ENCODE measurements around the gene WFDC10B. TPM values are rescaled to one million over a fixed set of nuclear protein-coding genes. Genes with fewer than 3 reads are reported as not detected.
"Not testable (repeated sequence)": the region's sequence is repeated elsewhere in the genome, so short reads cannot be mapped to it uniquely, and the experiment has no call there.

WFDC10B gene
- total RNA-seq, 1 donor from 2014 or later = not detected

DNA sequence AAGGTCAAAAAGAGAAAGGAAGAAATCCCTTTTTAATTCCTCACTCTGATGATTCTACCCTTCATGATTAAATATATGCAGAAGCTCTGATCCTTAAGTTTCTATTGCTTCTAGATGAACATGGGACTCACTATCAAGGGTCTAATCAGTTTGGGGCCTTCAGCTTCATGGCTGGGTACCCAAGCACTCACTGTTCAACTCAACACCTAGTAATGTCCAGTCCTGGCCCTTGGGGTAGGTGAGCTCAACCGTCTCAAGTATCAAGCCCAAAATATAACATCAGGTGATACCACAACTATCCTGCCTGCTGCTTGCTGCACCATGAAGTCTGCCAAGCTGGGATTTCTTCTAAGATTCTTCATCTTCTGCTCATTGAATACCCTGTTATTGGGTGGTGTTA lies 17.2 kb upstream of the WFDC10B start, which contains the start of gene SPINT4:
Gene SPINT4 (plus strand): TSS at position 301 of the 400 bp plus-strand sequence. CDS start 21 bp downstream, at position 322.
- Mint-ChIP-seq H3K4me1 (ENCODE audit: low read depth, unreplicated experiment) (no peaks in the 10 kb centered on the region), H3K27me3 (ENCODE audit: unreplicated experiment) (no peaks in the 10 kb centered on the region), H3K9me3 (ENCODE audit: unreplicated experiment) (no peaks in the 10 kb centered on the region), H3K4me3 (ENCODE audit: unreplicated experiment) (no peak within 1 kb of the TSS), H3K27ac (ENCODE audit: unreplicated experiment) (no peak within 1 kb of the TSS), H3K36me3 (ENCODE audit: unreplicated experiment) (no peaks in the 10 kb centered on the region)
- TF ChIP-seq, protein P1, sequence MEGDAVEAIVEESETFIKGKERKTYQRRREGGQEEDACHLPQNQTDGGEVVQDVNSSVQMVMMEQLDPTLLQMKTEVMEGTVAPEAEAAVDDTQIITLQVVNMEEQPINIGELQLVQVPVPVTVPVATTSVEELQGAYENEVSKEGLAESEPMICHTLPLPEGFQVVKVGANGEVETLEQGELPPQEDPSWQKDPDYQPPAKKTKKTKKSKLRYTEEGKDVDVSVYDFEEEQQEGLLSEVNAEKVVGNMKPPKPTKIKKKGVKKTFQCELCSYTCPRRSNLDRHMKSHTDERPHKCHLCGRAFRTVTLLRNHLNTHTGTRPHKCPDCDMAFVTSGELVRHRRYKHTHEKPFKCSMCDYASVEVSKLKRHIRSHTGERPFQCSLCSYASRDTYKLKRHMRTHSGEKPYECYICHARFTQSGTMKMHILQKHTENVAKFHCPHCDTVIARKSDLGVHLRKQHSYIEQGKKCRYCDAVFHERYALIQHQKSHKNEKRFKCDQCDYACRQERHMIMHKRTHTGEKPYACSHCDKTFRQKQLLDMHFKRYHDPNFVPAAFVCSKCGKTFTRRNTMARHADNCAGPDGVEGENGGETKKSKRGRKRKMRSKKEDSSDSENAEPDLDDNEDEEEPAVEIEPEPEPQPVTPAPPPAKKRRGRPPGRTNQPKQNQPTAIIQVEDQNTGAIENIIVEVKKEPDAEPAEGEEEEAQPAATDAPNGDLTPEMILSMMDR (IDR thresholded peaks at IDR 0.05; ENCODE audit: partially characterized antibody, unreplicated experiment) = no peak
- DNase-seq = no peak

DNA sequence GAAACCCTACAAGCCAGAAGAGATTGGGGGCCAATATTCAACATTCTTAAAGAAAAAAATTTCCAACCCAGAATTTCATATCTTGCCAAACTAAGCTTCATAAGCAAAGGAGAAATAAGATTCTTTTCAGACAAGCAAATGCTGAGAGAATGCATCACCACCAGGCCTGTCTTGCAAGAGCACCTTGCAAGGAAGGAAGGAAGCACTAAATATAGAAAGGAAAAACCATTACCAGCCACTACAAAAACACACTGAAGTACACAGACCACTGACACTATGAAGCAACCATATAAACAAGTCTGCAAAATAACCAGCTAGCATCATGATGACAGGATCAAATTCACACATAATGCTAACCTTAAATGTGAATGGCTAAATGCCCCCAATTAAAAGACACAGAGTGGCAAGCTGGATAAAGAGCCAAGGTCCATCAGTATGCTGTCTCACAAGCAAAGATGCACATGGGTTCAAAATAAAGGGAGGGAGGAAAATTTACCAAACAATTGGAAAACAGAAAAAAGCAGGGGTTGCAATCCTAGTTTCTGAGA lies 11.4 kb upstream of the WFDC10B start:
- not testable (repeated sequence) for H3K9me3 Mint-ChIP-seq (ENCODE audit: unreplicated experiment); DNase-seq; H3K4me3 Mint-ChIP-seq (ENCODE audit: unreplicated experiment); H3K27ac Mint-ChIP-seq (ENCODE audit: unreplicated experiment); H3K36me3 Mint-ChIP-seq (ENCODE audit: unreplicated experiment); H3K27me3 Mint-ChIP-seq (ENCODE audit: unreplicated experiment); H3K4me1 Mint-ChIP-seq (ENCODE audit: low read depth, unreplicated experiment)

DNA sequence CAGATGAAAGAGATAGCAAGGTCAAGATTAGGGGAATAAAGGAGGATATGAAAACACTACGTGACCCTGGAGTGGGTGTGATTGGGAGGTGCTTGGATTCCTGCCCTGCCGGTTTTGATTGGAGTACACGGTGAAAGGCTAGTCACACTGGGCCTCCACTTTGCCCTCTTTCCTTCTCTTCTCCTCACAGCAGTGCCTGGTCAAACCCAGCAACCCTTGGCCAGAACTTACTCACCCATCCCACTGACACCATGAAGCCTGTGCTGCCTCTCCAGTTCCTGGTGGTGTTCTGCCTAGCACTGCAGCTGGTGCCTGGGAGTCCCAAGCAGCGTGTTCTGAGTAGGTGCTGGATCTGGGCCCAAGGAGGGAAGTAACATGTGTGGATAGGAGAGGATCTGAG lies 2.9 kb downstream of the WFDC10B start, which contains the start of gene WFDC13:
Gene WFDC13 (plus strand): TSS at position 166 of the 400 bp plus-strand sequence. CDS start 86 bp downstream, at position 252.
- no peak for DNase-seq
- Mint-ChIP-seq H3K9me3 (ENCODE audit: unreplicated experiment) (no peaks in the 10 kb centered on the region), H3K4me1 (ENCODE audit: low read depth, unreplicated experiment) (no peaks in the 10 kb centered on the region), H3K27me3 (ENCODE audit: unreplicated experiment) (no peaks in the 10 kb centered on the region), H3K4me3 (ENCODE audit: unreplicated experiment) (no peak within 1 kb of the TSS), H3K27ac (ENCODE audit: unreplicated experiment) (no peak within 1 kb of the TSS), H3K36me3 (ENCODE audit: unreplicated experiment) (no peaks in the 10 kb centered on the region)
- TF ChIP-seq, protein P1 (IDR thresholded peaks at IDR 0.05; ENCODE audit: partially characterized antibody, unreplicated experiment) = no peak

DNA sequence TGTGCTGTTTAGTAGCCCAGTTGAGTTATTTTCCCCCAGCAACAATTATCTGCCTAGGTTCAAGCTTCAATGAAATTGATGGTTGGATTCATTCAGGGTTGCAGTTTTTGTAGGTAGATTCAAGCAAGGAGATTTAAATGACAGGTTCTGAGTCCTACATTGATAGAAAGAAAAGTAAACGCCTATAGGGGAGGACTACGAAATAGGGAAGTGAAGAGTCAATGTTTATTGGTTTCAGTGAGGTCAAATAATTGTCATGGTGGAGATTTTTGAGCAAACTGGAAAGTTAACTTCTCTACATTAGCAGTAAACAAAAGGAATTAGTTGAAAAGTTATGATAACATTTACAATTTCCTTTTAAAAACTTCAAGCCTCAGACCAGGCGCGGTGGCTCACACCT lies 3.7 kb downstream of the WFDC10B start:
- H3K27me3 Mint-ChIP-seq (ENCODE audit: unreplicated experiment) = no peaks in the 10 kb centered on the region
- no peak overlapping the region for H3K27ac Mint-ChIP-seq (ENCODE audit: unreplicated experiment)
- no peaks in the 10 kb centered on the region for H3K36me3 Mint-ChIP-seq (ENCODE audit: unreplicated experiment)
- DNase-seq = no peak
- H3K4me1 Mint-ChIP-seq (ENCODE audit: low read depth, unreplicated experiment) = no peaks in the 10 kb centered on the region
- H3K9me3 Mint-ChIP-seq (ENCODE audit: unreplicated experiment) = no peaks in the 10 kb centered on the region
- TF ChIP-seq, protein P1 (IDR thresholded peaks at IDR 0.05; ENCODE audit: partially characterized antibody, unreplicated experiment) = no peak
- H3K4me3 Mint-ChIP-seq (ENCODE audit: unreplicated experiment) = no peak overlapping the region

DNA sequence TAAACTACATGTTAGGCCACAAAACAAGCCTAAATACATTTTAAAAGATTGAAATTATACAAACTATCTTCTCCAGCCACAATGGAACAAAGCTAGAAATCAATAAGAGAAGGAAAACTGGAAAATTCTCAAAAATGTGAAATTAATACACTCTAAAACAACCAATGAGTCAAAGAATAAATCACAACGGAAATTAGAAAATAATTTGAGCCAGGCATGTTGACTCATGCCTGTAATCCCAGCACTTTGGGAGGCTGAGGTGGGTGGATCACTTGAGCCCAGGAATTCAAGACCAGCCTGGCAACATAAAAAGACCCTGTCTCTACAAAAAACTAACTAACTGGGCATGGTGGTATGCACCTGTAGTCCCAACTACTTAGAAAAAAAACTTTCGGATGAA lies 9.3 kb downstream of the WFDC10B start:
- no peak overlapping the region for H3K4me3 Mint-ChIP-seq (ENCODE audit: unreplicated experiment)
- no peaks in the 10 kb centered on the region for H3K36me3 Mint-ChIP-seq (ENCODE audit: unreplicated experiment)
- H3K27me3 Mint-ChIP-seq (ENCODE audit: unreplicated experiment) = peaks cover 3% of the 10 kb centered on the region
- TF ChIP-seq, protein P1 (IDR thresholded peaks at IDR 0.05; ENCODE audit: partially characterized antibody, unreplicated experiment) = no peak
- no peak overlapping the region for H3K27ac Mint-ChIP-seq (ENCODE audit: unreplicated experiment)
- H3K9me3 Mint-ChIP-seq (ENCODE audit: unreplicated experiment) = no peaks in the 10 kb centered on the region
- no peak for DNase-seq
- no peaks in the 10 kb centered on the region for H3K4me1 Mint-ChIP-seq (ENCODE audit: low read depth, unreplicated experiment)

DNA sequence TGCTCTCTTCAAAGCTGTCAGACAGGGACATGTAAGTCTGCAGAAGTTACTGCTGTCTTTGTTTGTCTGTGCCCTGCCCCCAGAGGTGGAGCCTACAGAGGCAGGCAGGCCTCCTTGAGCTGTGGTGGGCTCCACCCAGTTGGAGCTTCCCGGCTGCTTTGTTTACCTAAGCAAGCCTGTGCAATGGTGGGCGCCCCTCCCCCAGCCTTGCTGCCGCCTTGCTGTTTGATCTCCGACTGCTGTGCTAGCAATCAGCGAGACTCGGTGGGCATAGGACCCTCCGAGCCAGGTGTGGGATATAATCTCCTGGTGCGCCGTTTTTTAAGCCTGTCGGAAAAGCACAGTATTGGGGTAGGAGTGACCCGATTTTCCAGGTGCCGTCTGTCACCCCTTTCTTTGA lies 11.5 kb downstream of the WFDC10B start:
- not testable (repeated sequence) for H3K36me3 Mint-ChIP-seq (ENCODE audit: unreplicated experiment)

More for the DNA sequence above, 11.5 kb downstream of the WFDC10B start:
- not testable (repeated sequence) for DNase-seq; H3K9me3 Mint-ChIP-seq (ENCODE audit: unreplicated experiment); H3K4me1 Mint-ChIP-seq (ENCODE audit: low read depth, unreplicated experiment); H3K27me3 Mint-ChIP-seq (ENCODE audit: unreplicated experiment); H3K27ac Mint-ChIP-seq (ENCODE audit: unreplicated experiment); H3K4me3 Mint-ChIP-seq (ENCODE audit: unreplicated experiment)

Data from glutamatergic neuron (in vitro differentiated cells).